Measurements from ENCODE around the gene TANGO6. TPM values are rescaled to one million over a fixed set of nuclear protein-coding genes. Genes with fewer than 3 reads are reported as not detected.

The TANGO6 gene
- total and polyA plus RNA-seq, 8 donors = 2.6 to 9.3 (median 6.3) TPM

GRCh38 chr16:68884861-68885720 lies 41.8 kb downstream of the TANGO6 start:
- WGBS, 2 donors = 53 to 57% methylated on average over 7 of the region's 7 CpGs
- FAIRE-seq (no peak), ATAC-seq (peak in 2 of 4 donors; percentile 48 to 60)

DNA sequence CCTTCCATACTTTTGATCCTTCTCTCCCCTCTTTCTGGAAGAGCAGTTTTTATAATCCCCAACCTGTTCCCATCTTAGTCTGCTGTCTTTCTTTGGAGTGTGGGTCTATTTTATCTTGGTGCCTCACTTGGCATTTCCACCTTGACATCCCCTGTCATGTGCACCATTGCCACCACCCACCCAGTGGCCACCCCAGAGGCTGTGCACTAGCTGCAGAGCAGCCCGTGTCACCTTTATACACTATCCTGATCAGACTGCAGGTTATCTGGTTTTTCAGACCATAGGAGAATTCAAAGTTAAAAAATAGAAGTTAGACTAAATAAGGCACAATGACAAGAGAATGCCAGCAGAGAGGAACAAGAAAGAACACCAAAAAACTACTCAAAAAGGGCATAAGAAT lies 43.8 kb downstream of the TANGO6 start:
- intact Hi-C loops (cut with DNase I) = no loop called here
- Histone ChIP-seq H3K27me3 (no peaks in the 10 kb centered on the region), H3K27ac (no peak overlapping the region), H3K9me3 (no peaks in the 10 kb centered on the region), H3K4me1 (peaks cover 0 to 6% (median 0%) of the 10 kb centered on the region in 3 donors), H3K36me3 (peaks cover 0 to 3% (median 0%) of the 10 kb centered on the region in 3 donors), H3K4me3 (no peak overlapping the region)
- WGBS, 2 donors = 89 to 95% methylated on average over 1 of the region's 1 CpG
- no peak for ATAC-seq
- TF ChIP-seq, protein P1, sequence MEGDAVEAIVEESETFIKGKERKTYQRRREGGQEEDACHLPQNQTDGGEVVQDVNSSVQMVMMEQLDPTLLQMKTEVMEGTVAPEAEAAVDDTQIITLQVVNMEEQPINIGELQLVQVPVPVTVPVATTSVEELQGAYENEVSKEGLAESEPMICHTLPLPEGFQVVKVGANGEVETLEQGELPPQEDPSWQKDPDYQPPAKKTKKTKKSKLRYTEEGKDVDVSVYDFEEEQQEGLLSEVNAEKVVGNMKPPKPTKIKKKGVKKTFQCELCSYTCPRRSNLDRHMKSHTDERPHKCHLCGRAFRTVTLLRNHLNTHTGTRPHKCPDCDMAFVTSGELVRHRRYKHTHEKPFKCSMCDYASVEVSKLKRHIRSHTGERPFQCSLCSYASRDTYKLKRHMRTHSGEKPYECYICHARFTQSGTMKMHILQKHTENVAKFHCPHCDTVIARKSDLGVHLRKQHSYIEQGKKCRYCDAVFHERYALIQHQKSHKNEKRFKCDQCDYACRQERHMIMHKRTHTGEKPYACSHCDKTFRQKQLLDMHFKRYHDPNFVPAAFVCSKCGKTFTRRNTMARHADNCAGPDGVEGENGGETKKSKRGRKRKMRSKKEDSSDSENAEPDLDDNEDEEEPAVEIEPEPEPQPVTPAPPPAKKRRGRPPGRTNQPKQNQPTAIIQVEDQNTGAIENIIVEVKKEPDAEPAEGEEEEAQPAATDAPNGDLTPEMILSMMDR (IDR thresholded peaks at IDR 0.05) = no peak
- FAIRE-seq = no peak
- DNase-seq = no peak

More at GRCh38 chr16:68884861-68885720, 41.8 kb downstream of the TANGO6 start:
- H3K36me3 ChIP-seq = peaks cover 0 to 3% (median 0%) of the 10 kb centered on the region in 3 donors
- H3K9me3 ChIP-seq = no peaks in the 10 kb centered on the region
- H3K4me3 ChIP-seq = no peak overlapping the region
- no peaks in the 10 kb centered on the region for H3K27me3 ChIP-seq
- intact Hi-C loops (cut with DNase I) = no loop called here
- DNase-seq = no peak
- H3K4me1 ChIP-seq = peaks cover 0 to 6% (median 0%) of the 10 kb centered on the region in 3 donors
- peak overlapping the region in 2 of 4 donors; percentile 13 to 21 for H3K27ac ChIP-seq
- TF ChIP-seq, protein P1 (IDR thresholded peaks at IDR 0.05) = no peak

DNA sequence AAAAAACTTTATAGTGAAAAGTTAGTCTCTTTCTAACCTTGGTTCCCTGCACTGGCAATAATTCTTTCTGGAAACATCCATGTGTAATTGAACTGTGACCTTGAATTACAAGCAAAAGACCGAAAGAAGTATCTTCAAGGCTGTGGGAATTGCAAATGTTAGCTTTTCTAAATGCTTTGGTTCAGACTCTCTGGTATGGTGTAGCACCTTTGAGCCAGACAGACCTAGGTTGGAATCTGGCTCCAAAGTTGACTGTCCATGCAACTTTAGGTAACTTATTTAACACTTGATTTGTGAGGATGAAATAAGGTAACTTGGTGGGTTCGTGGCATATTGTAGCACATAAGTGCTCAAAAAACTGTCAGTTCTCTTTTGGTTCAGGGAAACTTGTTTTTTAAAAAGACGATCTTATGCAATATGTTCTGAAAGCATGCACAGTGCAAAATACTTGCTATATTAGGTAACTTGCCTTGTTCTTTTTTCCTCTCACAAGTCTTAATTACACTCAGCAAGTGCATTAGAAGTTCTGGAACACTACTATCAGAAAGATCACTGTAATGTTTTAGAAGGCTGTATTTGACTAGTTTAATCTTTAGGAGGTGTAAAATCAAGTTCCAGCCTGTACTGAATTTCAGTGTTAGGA lies 46.3 kb downstream of the TANGO6 start:
- Histone ChIP-seq H3K4me1 (peaks cover 0 to 6% (median 0%) of the 10 kb centered on the region in 3 donors), H3K27me3 (no peaks in the 10 kb centered on the region), H3K36me3 (no peaks in the 10 kb centered on the region), H3K4me3 (no peak overlapping the region), H3K9me3 (no peaks in the 10 kb centered on the region), H3K27ac (no peak overlapping the region)
- no peak for DNase-seq
- TF ChIP-seq, protein P1 (IDR thresholded peaks at IDR 0.05) = no peak
- no peak for ATAC-seq
- intact Hi-C loops (cut with DNase I) = no loop called here
- FAIRE-seq = no peak
- 59 to 63% methylated on average over 3 of the region's 3 CpGs for WGBS, 2 donors

GRCh38 chr16:68892214-68892613 lies 48.9 kb downstream of the TANGO6 start:
- ATAC-seq (no peak), DNase-seq (no peak), FAIRE-seq (no peak)
- H3K4me3 ChIP-seq = no peak overlapping the region
- no peaks in the 10 kb centered on the region for H3K36me3 ChIP-seq
- no peak overlapping the region for H3K27ac ChIP-seq
- TF ChIP-seq, protein P1 (IDR thresholded peaks at IDR 0.05) = no peak
- no peaks in the 10 kb centered on the region for H3K9me3 ChIP-seq
- no peaks in the 10 kb centered on the region for H3K4me1 ChIP-seq
- WGBS, 2 donors = 73 to 79% methylated on average over 8 of the region's 8 CpGs
- H3K27me3 ChIP-seq = no peaks in the 10 kb centered on the region
- intact Hi-C loops (cut with DNase I) = no loop called here

All from pancreas (tissue), 10 donors.